Activated CD4-positive, alpha-beta memory T cell treated with anti-CD3 and anti-CD28 coated beads for 36 hours (primary cell): Measurements from ENCODE around the gene STC2. TPM values are rescaled to one million over a fixed set of nuclear protein-coding genes. Genes with fewer than 3 reads are reported as not detected.

Source experiments
- CTCF ChIA-PET: fragments of 350-600 bp; sonication (Branson Sonifier 250); formaldehyde crosslinking; loops from one replicate; lab custom pipeline; 2021; ENCODE audit warnings: antibody characterized with exemption, inconsistent platforms; lab: Charles Lee
- POLR2A ChIA-PET: fragments of 350-600 bp; sonication (Branson Sonifier 250); formaldehyde crosslinking; loops from one replicate; lab custom pipeline; 2021; ENCODE audit warnings: antibody characterized with exemption; lab: Charles Lee
- DNase-seq: peaks from one replicate; pipeline ENCODE4 v3.0.0-alpha.2; 2020
- H3K27ac Mint-ChIP-seq: one replicate; pipeline ENCODE4 v1.8.0; 2021; ENCODE audit warnings: mixed read lengths
- H3K27me3 Mint-ChIP-seq: one replicate; pipeline ENCODE4 v1.8.0; 2021; ENCODE audit warnings: mixed read lengths
- H3K36me3 Mint-ChIP-seq: one replicate; pipeline ENCODE4 v1.8.0; 2021; ENCODE audit warnings: mixed read lengths
- H3K4me1 Mint-ChIP-seq: one replicate; pipeline ENCODE4 v1.8.0; 2021; ENCODE audit warnings: low read depth, mixed read lengths
- H3K4me3 Mint-ChIP-seq: one replicate; pipeline ENCODE4 v1.8.0; 2021; ENCODE audit warnings: mild to moderate bottlenecking, mixed read lengths
- H3K9me3 Mint-ChIP-seq: one replicate; pipeline ENCODE4 v1.8.0; 2021; ENCODE audit warnings: mixed read lengths
- intact Hi-C: fragments of 100-400 bp; cut with micrococcal nuclease; formaldehyde crosslinking; loops from one replicate; pipeline ENCODE4 v1.15.1; 2023
- total RNA-seq, 2 experiments: library from RNA; stranded (reverse); gene quantifications; one replicate each; pipeline ENCODE4 v1.2.3, GENCODE V29; 2021

STC2 gene
- total RNA-seq, 2 experiments from 2014 or later = 12.0 to 13.7 TPM

DNA sequence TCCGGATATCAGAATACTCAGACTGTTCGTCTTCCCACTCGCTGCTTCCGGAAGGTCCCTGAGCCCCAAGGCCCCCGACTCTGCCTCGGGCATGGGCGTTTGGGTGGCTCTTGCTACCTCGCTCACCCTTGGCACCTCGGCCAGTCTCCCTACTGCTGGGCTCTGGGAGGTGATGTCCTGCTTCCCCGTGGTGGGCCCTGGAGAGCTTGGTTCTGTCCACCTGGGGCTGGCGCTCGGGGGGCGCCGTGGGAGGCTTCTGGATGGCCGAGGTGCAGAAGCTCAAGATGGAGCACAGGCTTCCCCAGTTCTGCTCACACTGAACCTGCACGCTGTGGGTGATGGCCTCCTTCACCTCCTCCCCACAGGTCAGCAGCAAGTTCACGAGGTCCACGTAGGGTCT is 10.4 kb downstream of the STC2 start:
- Mint-ChIP-seq H3K4me1 (no peaks in the 10 kb centered on the region), H3K27ac (no peak overlapping the region), H3K27me3 (peaks cover 21% of the 10 kb centered on the region), H3K9me3 (no peaks in the 10 kb centered on the region), H3K36me3 (peaks cover 21% of the 10 kb centered on the region), H3K4me3 (no peak overlapping the region)
- CTCF ChIA-PET = interaction anchor here (0.7 kb wide), 1 partner anchor 24 kb away, joined by 3 read pairs; no protein-coding TSS in a partner anchor
- no peak for DNase-seq
- POLR2A ChIA-PET = no interaction called here
- intact Hi-C loops = no loop called here

DNA sequence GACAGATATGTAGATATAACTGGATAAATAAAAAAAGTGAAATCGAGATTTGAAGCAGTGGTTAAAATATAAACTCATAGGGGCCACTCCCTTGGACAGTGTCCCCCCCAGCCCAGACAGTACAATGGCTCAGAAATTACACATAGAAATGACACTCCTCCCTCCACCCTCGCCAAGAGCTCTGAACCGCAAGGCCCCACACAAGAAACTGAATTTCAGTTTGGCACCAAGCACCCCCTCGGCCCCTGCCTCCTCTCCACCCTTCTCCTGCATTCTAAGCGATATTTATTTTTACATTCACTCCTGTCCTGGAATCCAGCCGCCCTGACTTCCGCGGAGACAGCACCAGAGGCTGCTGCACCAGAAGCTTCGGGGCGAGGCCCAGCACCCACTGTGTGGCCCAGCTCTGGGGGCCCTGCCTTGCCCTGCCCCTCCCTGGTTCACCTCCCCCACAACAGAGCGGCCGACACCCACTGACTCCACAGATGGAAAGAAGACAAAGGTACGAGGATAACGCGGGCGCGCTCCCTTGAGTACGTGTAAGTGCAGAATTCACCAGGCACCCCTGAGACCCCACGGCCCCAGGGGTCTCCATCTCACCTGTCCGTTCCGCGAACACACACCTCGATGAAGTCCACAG is 11.0 kb downstream of the STC2 start:
- peaks cover 19% of the 10 kb centered on the region for H3K36me3 Mint-ChIP-seq
- no peaks in the 10 kb centered on the region for H3K9me3 Mint-ChIP-seq
- no peaks in the 10 kb centered on the region for H3K4me1 Mint-ChIP-seq
- CTCF ChIA-PET = interaction anchor here (0.6 to 1.5 kb wide), 3 partner anchors 15 to 112 kb away, joined by 3 to 5 read pairs (median 3); no protein-coding TSS in a partner anchor
- DNase-seq = no peak
- no peak overlapping the region for H3K27ac Mint-ChIP-seq
- intact Hi-C loops = no loop called here
- H3K4me3 Mint-ChIP-seq = no peak overlapping the region
- H3K27me3 Mint-ChIP-seq = peaks cover 24% of the 10 kb centered on the region
- POLR2A ChIA-PET = no interaction called here

DNA sequence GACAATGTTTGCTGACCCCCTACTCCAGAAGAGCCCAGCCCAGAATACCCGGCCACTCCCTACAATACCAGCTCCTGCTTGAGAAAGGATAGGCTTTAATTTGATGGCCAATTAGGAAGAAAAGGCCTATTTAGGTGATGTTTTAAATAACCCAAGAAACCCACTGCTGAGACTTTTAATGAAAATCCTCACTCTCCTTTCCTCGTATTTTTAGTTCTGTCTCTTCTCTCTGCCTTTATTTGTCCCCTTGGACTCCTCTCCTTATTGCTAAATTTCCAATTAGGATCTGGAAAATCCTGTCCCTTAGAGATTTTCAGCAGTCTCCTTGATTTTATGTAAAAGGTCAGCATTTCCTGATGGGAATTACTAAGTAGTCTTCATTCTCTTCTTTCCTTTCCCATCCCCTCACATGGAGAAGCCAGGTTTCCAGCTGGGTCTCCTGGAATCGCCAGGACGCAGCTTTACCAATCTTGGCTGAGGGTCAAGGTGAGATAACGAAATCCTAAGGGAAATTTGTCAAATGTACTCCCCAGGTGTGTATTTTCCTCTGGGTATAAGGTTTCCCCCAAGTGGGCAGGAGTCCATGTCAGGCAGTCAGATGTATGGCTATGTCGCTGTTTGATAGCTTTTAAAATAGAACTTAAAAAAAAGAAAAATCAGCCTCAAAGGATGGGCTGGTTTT is 11.7 kb downstream of the STC2 start:
- peaks cover 17% of the 10 kb centered on the region for H3K36me3 Mint-ChIP-seq
- ChIA-PET CTCF (interaction anchor here (1.1 to 1.5 kb wide), 2 partner anchors 15 to 257 kb away, joined by 3 to 5 read pairs; no protein-coding TSS in a partner anchor), POLR2A (interaction anchor here (1.2 kb wide), 1 partner anchor 14 kb away, joined by 4 read pairs; no protein-coding TSS in a partner anchor)
- DNase-seq = no peak
- no peaks in the 10 kb centered on the region for H3K4me1 Mint-ChIP-seq
- H3K27ac Mint-ChIP-seq = no peak overlapping the region
- H3K9me3 Mint-ChIP-seq = no peaks in the 10 kb centered on the region
- H3K27me3 Mint-ChIP-seq = peaks cover 31% of the 10 kb centered on the region
- H3K4me3 Mint-ChIP-seq = no peak overlapping the region
- intact Hi-C loops = no loop called here

DNA sequence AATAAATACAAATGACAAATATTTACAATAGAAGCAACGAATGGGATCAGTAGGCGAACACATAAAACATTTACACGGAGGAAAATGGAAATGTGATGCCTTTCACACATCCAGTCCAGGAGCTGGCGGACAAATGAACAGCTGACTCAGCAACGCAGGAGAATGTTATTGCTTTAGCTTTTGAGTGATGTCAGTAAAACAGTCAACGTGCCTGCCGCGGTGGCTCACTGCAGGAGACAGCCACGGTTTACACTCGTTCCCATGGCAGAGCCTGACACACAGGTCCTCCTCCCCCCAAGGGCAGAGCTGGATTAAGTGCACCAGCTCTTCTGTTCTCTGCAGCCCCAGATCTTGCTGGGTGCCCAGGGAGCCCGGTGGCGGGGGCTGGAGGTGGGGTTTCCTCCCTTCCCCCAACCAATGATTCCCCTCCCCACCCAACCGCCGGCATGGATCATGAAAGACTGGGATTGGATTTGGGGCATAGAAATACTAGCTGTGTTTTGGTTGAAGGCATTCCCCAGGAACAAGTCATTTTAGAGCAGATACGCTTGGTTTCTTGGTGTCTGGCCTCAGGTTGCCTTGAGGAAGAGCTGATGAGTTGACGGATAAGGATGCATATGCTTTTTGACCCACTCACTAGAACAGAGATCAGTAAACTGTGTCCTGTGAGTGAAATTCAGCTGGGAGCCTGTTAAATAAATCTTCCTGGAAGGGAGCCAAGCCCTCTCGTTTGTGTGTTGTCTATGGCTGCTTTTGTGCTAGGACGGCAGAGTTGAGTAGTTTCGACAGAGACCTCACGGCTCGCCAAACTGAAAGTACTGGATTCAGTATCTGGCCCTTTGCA is 12.5 kb downstream of the STC2 start:
- no peaks in the 10 kb centered on the region for H3K9me3 Mint-ChIP-seq
- ChIA-PET CTCF (interaction anchor here (1.1 to 1.5 kb wide), 3 partner anchors 16 to 257 kb away, joined by 3 to 5 read pairs (median 4); no protein-coding TSS in a partner anchor), POLR2A (interaction anchor here (1.2 kb wide), 1 partner anchor 15 kb away, joined by 4 read pairs; no protein-coding TSS in a partner anchor)
- no peak for DNase-seq
- H3K36me3 Mint-ChIP-seq = peaks cover 17% of the 10 kb centered on the region
- H3K27ac Mint-ChIP-seq = no peak overlapping the region
- no peak overlapping the region for H3K4me3 Mint-ChIP-seq
- peaks cover 36% of the 10 kb centered on the region for H3K27me3 Mint-ChIP-seq
- H3K4me1 Mint-ChIP-seq = no peaks in the 10 kb centered on the region
- intact Hi-C loops = no loop called here

DNA sequence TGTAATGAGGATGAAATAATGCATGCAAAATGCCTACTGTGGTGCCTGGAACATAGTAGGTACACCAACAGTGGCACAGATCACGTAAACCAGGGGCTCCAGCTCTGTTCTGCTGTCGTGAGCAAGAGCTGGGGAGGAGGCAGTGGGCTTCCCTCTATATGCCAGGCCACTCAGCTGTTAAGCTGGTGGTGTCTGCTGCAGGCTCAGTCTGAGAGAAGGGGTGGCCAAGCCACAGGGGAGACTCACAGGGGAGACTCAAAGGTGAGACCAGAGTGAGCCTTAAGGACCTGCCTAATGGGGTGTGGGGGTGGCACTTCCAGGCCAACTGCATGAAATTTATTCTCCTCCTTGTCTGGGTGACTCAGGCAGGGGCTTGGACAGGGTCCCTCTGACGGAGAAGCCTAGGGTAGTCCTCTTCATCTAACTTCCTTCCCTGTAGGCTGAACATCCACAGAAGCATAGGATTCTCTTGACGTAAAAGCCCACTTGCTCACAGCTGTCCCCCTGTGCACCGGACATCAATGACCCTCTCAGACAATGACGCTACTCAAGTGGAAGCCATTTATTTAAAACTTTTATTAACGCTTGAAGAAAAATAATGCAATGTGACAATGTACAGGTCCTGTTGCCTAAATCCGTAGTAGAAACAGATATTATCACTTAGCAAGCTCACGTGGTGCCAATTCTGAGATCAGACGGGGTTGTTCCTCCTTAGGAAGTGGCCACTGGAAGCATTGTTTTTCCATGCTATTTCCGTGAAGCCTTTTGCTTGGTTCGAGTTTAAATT is 13.9 kb downstream of the STC2 start:
- ChIA-PET POLR2A (no interaction called here), CTCF (interaction anchor here (0.9 to 1.1 kb wide), 2 partner anchors 21 to 30 kb away, joined by 3 to 4 read pairs; no protein-coding TSS in a partner anchor)
- peaks cover 45% of the 10 kb centered on the region for H3K27me3 Mint-ChIP-seq
- no peak overlapping the region for H3K4me3 Mint-ChIP-seq
- H3K36me3 Mint-ChIP-seq = peaks cover 11% of the 10 kb centered on the region
- DNase-seq = no peak
- intact Hi-C loops = no loop called here
- no peak overlapping the region for H3K27ac Mint-ChIP-seq
- H3K4me1 Mint-ChIP-seq = no peaks in the 10 kb centered on the region
- H3K9me3 Mint-ChIP-seq = no peaks in the 10 kb centered on the region

DNA sequence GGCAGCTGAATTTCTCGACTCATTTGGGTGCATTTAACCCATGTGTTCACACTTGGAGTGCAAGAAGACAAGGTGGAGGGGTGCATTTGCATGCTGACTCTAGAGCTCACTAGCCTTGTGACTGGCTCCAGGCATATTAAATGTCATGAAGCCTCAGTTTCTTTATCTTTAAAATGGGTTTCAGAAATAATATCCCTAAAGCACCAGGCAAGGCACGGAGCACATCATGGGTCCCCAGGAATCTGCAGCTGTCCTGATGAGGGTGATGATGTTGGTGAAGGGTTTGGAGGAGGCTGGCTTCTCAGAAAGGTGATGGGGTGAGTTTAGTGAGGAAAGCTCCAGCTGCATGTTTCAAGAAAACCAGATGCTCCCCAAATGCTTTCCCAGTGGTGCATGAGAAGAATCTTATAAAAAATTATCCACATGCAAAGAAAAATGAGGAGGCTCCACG is 14.8 kb downstream of the STC2 start:
- H3K36me3 Mint-ChIP-seq = peaks cover 7% of the 10 kb centered on the region
- POLR2A ChIA-PET = no interaction called here
- DNase-seq = no peak
- peaks cover 42% of the 10 kb centered on the region for H3K27me3 Mint-ChIP-seq
- H3K9me3 Mint-ChIP-seq = no peaks in the 10 kb centered on the region
- intact Hi-C loops = no loop called here
- CTCF ChIA-PET = interaction anchor here (0.9 to 2.0 kb wide), 2 partner anchors 19 to 29 kb away, joined by 3 to 5 read pairs; no protein-coding TSS in a partner anchor
- no peak overlapping the region for H3K27ac Mint-ChIP-seq
- H3K4me1 Mint-ChIP-seq = no peaks in the 10 kb centered on the region
- H3K4me3 Mint-ChIP-seq = no peak overlapping the region

DNA sequence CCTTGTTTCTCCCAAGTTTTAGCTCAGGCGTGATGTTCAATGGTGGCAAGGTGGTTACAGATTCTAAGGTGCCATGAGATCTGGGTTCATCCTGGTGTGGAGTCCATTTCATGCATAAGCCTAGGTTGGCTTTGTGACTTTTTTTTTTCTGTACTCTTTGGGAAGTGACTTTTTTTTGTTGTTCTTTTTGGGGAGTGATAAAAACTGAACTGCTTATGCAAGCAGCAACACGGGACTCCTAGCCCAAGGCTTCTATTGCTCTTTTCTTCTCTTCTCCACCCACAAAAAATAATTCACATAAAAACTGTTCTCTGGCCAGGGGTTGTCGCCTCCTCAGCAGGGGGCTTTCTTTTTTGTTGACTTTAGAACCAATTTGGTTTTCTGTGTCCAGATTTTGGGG is 15.4 kb downstream of the STC2 start:
- POLR2A ChIA-PET = no interaction called here
- peaks cover 40% of the 10 kb centered on the region for H3K27me3 Mint-ChIP-seq

DNA sequence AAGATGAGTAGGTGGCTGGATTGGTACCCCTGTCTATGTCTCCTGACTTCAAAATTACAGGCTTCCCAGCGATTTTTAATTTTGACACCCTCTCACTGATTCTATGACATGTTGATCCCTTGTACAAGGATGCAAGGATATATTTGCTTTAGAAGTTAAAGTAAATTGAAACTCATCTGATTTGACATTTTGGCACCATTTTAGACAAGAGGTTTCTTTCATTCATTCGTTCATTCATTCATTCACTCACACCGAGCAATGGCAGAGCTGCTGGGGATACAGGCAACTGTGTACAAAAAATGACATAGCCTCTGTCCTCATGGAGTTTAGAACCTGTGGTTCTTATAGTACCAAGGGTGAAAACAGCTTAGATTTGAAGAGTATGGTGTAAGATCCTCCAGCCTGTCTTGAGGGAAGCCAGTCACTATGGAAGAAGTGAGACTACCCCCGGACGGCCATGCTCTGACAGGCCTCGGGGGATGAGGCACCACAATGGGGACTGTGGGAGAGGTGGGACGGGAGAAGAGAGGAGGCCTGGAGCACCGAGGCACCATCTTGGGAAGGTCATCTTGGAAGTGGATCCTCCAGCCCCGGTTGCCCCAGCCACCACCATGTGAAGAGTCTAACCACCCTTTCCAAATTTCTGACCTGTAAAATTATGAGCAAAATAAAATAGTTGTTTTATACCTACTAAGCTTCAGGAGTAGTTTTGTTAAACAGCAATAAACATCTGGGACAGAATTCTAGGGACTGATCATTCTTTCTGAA is 16.2 kb downstream of the STC2 start:
- CTCF ChIA-PET = interaction anchor here (1.7 to 2.0 kb wide), 2 partner anchors 16 to 20 kb away, joined by 5 to 6 read pairs; no protein-coding TSS in a partner anchor
- Mint-ChIP-seq H3K4me1 (no peaks in the 10 kb centered on the region), H3K27ac (no peak overlapping the region), H3K27me3 (peaks cover 45% of the 10 kb centered on the region), H3K4me3 (no peak overlapping the region), H3K9me3 (peaks cover 5% of the 10 kb centered on the region), H3K36me3 (peaks cover under 1% of the 10 kb centered on the region)
- intact Hi-C loops = no loop called here
- POLR2A ChIA-PET = no interaction called here
- no peak for DNase-seq

More for the DNA sequence above, 15.4 kb downstream of the STC2 start:
- H3K4me1 Mint-ChIP-seq = no peaks in the 10 kb centered on the region
- peaks cover 4% of the 10 kb centered on the region for H3K36me3 Mint-ChIP-seq
- peaks cover 2% of the 10 kb centered on the region for H3K9me3 Mint-ChIP-seq
- no peak for DNase-seq
- H3K27ac Mint-ChIP-seq = no peak overlapping the region
- intact Hi-C loops = no loop called here
- CTCF ChIA-PET = interaction anchor here (2.0 kb wide), 1 partner anchor 19 kb away, joined by 5 read pairs; no protein-coding TSS in a partner anchor
- H3K4me3 Mint-ChIP-seq = no peak overlapping the region

DNA sequence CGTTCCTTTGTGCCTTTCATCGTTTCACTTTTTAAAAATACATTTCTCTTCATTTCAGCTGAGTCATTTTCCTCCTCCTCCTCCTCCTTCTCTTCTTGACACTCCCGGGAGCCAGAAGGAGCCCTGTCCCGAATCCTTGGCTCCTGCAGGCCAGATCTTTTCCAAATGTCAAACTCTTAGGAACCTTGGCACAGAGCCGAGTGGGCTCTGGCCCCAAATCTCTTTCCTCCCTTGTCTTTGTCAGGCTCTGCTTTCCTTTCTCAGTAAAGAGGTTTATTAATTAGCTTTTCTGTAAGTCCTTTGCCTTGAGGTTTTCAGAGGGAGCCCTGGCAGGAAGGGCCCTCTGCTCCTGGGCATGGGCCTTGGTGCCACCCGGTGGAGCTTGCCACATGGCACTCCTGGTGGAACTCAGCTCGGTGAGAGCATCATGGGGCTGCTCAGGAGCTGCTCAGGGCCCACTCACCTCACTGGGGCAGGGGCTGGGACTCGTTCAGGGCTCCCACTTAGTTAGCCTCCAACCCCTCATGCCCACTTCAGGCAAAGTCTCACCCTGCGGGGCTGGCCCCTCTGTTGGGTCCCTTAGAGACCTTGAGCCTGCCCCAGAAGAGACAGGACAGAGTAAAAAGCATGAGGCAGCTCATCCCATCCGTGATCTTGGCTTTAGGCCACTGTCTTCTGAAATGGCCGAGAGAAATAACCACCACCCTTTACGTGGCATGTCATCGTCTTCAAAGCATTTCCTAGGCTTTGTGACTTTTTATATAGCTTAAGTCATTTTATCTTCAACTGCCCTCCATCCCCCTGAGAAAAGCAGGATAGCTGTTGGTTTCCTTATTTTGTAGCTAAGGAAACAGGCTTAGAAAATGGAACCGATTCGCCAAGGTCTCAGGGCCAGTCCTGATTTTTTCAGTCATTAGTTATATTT is 17.1 kb downstream of the STC2 start:
- intact Hi-C loops = no loop called here
- H3K27me3 Mint-ChIP-seq = peaks cover 47% of the 10 kb centered on the region

More for the DNA sequence above, 17.1 kb downstream of the STC2 start:
- Mint-ChIP-seq H3K9me3 (peaks cover 5% of the 10 kb centered on the region), H3K36me3 (no peaks in the 10 kb centered on the region), H3K4me3 (no peak overlapping the region), H3K27ac (no peak overlapping the region), H3K4me1 (no peaks in the 10 kb centered on the region)
- ChIA-PET CTCF (interaction anchor here (1.7 to 2.0 kb wide), 2 partner anchors 15 to 21 kb away, joined by 5 to 6 read pairs; no protein-coding TSS in a partner anchor), POLR2A (no interaction called here)
- DNase-seq = no peak
